ENCODE measurements around the gene DNAJC5.
A peak's percentile ranks its signal among the peaks of the same experiment; 100 is the strongest.
"Not testable (repeated sequence)": the region's sequence is repeated elsewhere in the genome, so short reads cannot be mapped to it uniquely, and the experiment has no call there.

DNAJC5 gene, protein sequence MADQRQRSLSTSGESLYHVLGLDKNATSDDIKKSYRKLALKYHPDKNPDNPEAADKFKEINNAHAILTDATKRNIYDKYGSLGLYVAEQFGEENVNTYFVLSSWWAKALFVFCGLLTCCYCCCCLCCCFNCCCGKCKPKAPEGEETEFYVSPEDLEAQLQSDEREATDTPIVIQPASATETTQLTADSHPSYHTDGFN

GRCh38 chr20:63894358-63895201 is at the start of gene DNAJC5:
TSS of gene DNAJC5 (plus strand) at chr20:63895126. CDS start at chr20:63928346, 33,220 bp downstream.
- DNase-seq, result peak; percentile 98

DNA sequence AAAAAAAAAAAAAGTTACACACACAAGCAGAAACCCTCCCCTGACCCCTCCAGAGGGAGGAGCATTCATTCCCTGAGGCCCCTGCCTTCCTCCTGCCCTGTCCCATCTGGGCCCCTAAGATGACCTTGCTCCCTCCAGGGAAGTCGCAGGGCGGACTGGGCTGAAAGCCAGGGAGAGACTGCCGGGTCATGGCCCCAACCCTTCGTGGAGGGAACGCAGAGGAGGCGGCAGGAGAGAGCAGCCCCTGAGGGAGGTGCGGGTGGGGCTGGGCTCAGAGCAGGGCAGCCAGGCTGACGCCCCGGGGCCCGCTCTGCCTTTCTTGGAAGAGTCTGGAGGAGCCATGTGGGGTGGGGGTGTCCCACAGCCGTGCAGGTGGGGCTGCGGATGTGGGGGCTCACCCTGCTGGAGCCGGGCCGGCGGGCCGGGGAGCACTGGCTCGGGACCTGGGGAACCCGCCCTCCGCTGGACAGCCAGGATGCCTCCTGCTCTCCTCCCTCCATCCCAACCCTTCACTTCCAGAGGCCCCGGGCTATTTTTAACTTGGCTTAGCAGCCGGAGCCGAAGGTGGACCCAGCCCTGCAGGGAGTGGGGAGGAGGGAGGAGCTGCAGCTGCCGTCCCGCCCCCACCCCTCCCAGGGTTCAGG is 48.7 kb upstream of the DNAJC5 start:
- peak; percentile 71 for DNase-seq

DNA sequence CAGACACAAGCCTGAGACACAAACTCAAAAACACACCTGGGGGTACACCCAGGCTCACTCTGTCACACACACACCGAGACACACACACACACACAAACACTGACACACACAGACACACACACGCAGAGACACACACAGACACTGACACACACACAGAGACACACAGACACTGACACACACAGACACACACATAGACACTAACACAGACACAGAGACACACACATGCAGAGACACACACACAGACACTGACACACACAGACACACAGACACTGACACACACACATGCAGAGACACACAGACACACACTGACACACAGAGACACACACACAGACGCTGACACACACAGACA is 48.1 kb upstream of the DNAJC5 start:
- DNase-seq, result no peak

GRCh38 chr20:63847237-63848002 is 47.5 kb upstream of the DNAJC5 start:
- DNase-seq, result peak; percentile 77

DNA sequence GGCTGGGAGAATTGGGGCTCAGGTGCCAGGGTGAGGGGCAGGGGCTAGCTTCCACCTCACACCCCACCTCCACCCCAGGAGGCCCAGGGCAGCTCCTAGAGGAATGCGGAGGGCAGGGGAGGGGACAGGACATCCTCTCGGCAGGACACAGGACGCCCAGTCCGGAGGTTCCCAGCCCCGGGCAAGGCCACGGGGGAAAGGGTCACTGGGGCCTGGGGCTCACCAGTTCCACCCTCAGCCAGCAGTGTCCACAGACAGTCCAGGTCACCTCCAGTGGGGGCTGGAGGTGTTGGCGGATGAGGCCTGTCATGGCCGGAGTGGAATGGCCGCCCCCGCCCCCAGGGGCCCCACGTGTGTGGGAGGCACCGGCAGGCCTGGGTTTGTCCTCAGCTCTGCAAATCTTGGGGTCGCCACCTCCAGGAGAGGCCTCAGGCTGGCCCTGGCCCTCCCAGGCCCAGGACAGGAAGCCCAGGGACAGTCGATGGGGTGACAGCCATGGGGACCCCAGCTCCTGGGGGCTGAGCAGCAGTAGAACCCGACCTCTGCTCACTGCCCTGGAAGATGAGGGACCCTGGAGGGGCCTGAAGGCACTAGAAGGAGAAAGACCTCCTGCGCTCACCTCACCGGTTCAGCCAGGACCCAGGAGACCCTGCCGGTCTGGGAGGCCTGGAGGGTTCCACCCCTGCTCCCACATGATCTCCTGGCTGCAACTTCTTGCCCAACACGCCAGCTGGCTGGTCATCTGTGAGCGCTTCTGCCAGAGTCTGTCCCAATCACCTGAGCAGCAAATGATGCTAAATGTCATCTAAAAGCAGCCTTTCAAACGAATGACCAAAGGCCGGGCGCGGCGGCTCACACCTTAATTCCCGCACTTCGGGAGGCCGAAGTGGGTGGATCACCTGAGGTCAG is 46.7 kb upstream of the DNAJC5 start:
- no peak for DNase-seq

GRCh38 chr20:63850689-63851547 is 44.0 kb upstream of the DNAJC5 start:
- no peak for DNase-seq

- DNase-seq, result not testable (repeated sequence)
These were observed 43.4 kb upstream of the DNAJC5 start for GRCh38 chr20:63851548-63851943.

DNA sequence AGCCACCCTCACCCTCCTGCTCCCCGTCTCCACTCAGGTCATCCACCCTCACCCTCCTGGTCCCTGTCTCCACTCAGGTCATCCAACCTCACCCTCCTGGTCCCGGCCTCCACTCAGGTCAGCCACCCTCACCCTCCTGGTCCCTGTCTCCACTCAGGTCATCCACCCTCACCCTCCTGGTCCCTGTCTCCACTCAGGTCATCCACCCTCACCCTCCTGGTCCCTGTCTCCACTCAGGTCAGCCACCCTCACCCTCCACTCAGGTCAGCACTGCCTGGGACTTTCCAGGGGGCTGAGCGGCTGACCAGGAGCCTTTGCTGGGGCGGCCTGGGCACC is 41.2 kb upstream of the DNAJC5 start:
- DNase-seq, result not testable (repeated sequence)

DNA sequence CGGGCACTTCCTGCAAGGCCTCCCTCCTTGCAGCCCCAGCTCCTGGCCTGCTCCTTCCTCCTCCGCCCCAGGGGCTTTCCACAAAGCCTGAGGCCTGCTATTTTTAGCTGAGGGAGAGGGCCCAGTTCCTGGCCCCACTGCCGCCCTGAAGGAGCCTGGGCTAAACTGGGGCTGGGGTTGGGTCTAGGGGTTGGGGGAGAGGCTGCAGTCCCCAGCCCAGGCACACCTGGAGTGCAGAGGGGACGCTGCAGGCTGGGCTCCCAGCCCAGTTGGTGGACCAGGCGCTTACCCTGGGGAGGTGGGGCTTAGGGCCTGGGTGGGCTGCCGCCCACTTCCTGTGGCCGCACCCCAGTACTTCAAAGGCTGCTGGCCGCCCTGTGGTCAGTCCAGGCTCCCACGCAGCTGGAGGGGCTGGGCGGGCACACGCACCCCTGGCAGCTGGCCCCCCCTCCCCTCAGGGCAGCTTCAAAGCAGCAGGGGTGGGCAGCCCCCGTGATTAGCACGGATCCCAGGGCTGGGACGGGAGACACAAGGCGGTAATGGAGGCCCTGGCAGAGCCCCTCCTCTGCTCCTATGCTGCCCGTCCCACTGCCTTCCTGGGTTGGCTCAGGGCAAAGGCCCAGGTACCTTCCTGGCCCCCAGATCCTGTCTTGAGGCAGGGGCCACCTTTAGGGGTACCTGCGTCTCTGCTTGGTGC is 40.7 kb upstream of the DNAJC5 start:
- peak; percentile 60 for DNase-seq

DNA sequence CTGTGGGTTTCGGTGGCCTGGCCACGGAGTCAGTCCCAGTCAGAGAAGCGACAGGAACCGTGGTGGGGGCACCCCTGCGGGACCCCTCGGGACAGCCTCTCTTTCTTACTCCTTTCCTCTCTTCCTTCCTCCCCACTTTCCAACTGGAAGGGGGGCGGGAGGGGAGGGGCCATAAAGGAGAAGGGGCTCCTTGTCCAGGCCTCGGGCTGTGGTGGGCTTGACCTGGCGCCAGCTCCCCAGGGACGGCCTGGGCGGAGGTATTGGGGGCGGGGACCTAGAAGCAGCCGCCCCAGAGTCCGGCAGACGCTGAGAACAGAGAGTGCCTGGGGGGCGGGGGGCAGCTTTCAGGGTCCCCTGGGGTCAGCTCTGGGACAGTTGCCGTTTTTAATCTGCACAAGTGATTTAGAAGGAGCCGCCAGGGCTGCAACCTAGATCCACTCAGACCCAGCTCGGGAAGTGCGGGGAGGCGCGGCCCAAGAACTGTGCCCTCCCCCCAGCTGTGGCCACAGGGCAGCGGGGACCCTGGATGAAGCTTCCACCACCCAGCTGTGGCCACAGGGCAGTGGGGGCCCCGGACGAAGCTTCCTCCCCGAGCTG is 40.1 kb upstream of the DNAJC5 start:
- no peak for DNase-seq

DNA sequence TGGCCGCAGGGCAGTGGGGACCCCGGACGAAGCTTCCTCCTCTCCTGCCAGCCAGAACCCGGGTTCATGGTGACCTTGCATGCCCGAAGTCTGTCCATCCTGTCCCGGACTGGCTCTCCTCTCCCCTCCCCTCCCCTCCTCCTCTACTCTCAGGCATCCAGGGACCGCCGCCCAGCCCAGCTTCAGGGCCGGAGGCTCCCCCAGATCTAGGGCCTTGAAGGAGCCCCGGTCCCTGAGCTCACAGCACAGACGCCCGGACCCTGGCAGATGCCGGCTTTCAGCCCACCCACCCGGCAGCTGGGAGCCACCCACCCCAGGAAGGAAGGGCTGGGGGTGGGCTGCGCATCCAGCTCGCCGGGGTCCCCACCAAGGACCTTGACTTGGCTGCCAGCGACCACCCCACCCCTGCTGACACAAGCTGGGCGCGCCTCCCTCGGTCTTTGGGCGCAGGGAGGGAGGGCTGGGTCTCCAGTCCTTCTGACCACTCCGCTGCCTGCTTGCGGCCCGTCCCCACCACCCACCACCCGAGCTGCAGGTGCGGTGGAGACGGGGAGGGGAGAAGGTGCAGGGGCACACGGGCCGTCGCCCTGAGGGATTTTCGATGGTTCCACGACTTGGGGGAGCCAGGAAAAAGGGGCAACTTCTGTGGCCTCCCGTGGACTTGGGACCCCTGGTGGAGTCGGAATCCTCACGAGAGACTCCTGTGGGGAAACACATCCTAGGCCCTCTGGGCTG is 39.4 kb upstream of the DNAJC5 start:
- no peak for DNase-seq

GRCh38 chr20:63856098-63856511 is 38.8 kb upstream of the DNAJC5 start:
- no peak for DNase-seq

GRCh38 chr20:63857764-63858392 is 37.0 kb upstream of the DNAJC5 start:
- no peak for DNase-seq

- DNase-seq, result peak; percentile 67
These were observed 36.3 kb upstream of the DNAJC5 start for GRCh38 chr20:63858393-63859165.

DNA sequence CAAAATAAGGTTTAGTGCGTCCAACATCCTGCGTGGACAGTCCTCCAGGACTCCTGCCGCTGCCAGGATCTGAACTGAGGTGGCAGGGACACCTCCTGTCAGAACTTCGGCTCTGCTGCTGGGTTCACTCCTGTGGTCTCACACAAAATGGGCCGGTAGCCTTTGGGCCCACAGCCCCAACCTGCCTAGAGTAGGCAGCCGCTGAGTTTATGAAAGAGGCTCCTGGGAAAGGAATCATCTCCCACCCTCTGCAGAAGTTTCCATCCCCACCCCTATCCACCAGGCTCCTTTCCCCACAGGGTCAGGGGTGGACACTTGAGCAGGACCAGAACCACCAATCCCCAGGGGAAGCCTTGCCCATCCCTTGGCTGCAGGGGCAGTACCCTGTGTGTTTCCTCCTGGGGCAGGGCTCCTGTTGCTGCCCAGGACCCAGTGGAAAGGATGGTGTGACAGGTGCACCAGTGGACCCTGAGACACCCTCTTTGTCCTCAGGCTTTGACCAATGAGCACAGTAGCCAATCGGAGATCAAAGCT is 35.7 kb upstream of the DNAJC5 start:
- no peak for DNase-seq

- DNase-seq, result peak; percentile 61
These were observed 34.4 kb upstream of the DNAJC5 start for GRCh38 chr20:63860325-63861051.

- DNase-seq, result no peak
These were observed 33.5 kb upstream of the DNAJC5 start, which contains the start of gene ABHD16B for GRCh38 chr20:63861365-63861934. TSS of gene ABHD16B (plus strand) at chr20:63861498. CDS start at chr20:63861541, 43 bp downstream.
